Omental fat pad (tissue), 4 donors: Measurements from ENCODE around the gene ZNF652. TPM values are rescaled to one million over a fixed set of nuclear protein-coding genes. Genes with fewer than 3 reads are reported as not detected.

Experiments
- ATAC-seq: fragments of 150-250 bp; one replicate; pipeline ENCODE4 v1.9.1; 2016; ENCODE audit warnings: mild to moderate bottlenecking, moderate library complexity; ENCODE audit not compliant: low FRiP score
- DNase-seq: peaks from one replicate; pipeline ENCODE4 v3.0.0-alpha.2; 2019; ENCODE audit warnings: low spot score
- total RNA-seq, 4 donors: library from RNA; depleted of rRNA; stranded (reverse); fragments of >200 nt; gene quantifications; one replicate each; pipeline ENCODE4 v1.1.0, GENCODE V29; 2016
- TF ChIP-seq, protein P1 (sequence below), 3 donors: fragments of 450-650 bp; IDR thresholded peaks; one replicate each; pipeline ENCODE4 v1.5.1; 2016 to 2017; ENCODE audit warnings: antibody characterized with exemption in 3 of 3, mild to moderate bottlenecking in 3 of 3, moderate library complexity in 2 of 3

ZNF652 gene
- total RNA-seq, 4 donors from 2014 or later, result 22.9 to 50.0 (median 31.0) TPM

DNA sequence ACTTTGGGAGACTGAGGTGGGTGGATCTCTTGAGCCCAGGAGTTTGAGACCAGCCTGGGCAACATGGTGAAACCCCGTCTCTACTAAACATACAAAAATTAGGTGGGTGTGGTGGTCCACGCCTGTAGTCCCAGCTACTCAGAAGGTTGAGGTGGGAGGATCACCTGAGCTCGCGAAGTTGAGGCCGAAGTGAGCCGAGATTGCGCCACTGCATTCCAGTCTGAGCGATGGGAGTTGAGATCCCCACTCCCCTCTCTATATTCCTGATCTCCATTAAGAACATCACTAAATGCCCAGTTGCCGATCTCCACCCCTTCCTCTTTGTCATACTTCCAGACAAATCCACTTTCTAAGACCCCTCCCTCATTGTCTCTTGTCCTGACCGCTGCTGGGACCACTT lies 24.3 kb upstream of the ZNF652 start:
- ATAC-seq, result no peak
- TF ChIP-seq, protein P1, sequence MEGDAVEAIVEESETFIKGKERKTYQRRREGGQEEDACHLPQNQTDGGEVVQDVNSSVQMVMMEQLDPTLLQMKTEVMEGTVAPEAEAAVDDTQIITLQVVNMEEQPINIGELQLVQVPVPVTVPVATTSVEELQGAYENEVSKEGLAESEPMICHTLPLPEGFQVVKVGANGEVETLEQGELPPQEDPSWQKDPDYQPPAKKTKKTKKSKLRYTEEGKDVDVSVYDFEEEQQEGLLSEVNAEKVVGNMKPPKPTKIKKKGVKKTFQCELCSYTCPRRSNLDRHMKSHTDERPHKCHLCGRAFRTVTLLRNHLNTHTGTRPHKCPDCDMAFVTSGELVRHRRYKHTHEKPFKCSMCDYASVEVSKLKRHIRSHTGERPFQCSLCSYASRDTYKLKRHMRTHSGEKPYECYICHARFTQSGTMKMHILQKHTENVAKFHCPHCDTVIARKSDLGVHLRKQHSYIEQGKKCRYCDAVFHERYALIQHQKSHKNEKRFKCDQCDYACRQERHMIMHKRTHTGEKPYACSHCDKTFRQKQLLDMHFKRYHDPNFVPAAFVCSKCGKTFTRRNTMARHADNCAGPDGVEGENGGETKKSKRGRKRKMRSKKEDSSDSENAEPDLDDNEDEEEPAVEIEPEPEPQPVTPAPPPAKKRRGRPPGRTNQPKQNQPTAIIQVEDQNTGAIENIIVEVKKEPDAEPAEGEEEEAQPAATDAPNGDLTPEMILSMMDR (IDR thresholded peaks at IDR 0.05), result no peak
- no peak for DNase-seq

DNA sequence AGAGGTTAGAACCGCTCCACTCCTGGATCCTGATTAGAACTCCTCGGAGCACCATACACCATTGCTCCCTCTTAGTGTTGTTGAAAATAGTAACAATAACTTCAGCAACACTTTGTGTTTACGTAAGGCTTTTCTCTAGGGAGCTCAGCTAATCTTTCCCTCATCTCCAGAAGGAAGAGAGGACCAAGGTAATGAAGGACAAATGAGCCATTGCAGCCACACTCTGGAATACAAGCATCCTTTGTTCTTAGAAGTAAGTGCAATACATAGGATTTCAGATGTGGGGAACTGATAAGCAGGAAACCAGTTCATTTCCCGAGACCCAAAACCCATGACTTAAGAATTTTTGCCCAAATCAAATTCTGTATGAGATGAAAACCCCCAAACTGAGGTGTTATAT lies 22.9 kb upstream of the ZNF652 start:
- ATAC-seq, result no peak
- no peak for DNase-seq
- TF ChIP-seq, protein P1 (IDR thresholded peaks at IDR 0.05), result no peak

DNA sequence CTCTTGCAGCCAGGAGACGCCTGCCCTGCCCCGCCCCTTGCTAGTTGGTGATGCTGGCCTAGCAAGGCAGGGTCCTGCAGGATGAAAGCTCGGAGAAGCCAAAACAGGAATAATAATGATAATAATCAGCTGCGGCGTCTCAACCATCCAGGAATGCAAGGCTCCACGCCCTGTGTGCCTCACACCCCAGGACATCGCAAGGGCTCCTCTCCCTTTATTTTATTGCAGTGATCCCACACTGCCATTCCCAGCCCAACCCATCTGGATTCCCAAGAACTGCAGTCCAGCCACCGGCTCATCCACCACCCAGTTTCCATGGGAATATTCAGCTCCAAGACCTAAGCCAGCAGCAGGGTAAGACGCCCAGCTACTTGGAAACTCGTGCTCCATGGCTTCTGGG lies 21.0 kb upstream of the ZNF652 start:
- TF ChIP-seq, protein P1 (IDR thresholded peaks at IDR 0.05), result no peak
- ATAC-seq, result no peak
- no peak for DNase-seq

- DNase-seq (no peak), ATAC-seq (no peak)
- TF ChIP-seq, protein P1 (IDR thresholded peaks at IDR 0.05), result no peak
These were observed 20.5 kb upstream of the ZNF652 start for GRCh38 chr17:49382556-49382955.

DNA sequence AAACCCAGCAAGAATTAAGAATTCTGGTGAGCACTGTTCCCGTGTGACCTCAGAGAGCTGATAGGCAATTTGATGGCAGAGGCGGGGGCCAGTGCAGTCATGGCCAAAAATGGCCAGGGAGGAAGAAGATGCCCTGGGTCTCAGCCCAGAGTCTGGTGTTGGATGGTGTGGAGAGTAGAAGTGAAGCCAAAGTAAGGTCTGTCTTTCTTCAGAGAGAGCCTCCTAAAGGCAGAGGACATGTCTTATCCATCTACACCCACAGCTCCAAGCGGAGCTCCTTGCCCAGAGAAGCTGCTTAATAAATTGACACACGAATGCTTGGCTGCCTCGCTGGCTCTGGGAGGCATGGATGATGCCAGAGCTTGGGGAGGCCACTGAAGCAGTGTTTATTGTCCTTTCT lies 19.7 kb upstream of the ZNF652 start:
- TF ChIP-seq, protein P1 (IDR thresholded peaks at IDR 0.05), result no peak
- ATAC-seq (no peak), DNase-seq (no peak)

- ATAC-seq (no peak), DNase-seq (no peak)
- TF ChIP-seq, protein P1 (IDR thresholded peaks at IDR 0.05), result no peak
These were observed 19.0 kb upstream of the ZNF652 start for GRCh38 chr17:49381033-49381432.

DNA sequence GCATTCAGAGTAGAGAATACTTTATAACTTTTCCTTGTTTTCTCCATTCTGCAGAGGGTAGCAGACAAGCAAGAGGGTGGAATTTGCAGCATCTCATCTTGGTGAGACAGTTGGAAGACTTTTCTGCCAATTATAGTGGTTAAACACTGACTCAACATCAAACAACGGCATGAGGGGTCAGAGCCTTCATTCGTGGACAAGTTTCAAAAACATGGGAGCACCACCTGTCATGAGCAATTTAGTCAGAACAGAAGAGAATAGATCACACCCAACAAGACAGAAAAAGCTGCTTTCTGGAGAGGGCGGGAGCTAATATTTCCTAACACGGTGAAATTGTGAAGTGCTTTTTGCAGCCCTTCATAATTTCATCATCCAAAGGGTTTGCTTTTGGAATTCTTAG lies 17.9 kb upstream of the ZNF652 start:
- TF ChIP-seq, protein P1 (IDR thresholded peaks at IDR 0.05), result no peak
- ATAC-seq (no peak), DNase-seq (no peak)
